IPS-18c (cell line): ENCODE measurements around the gene WWTR1.

ENCODE experiments used
- H3K4me3 ChIP-seq: 2 replicates; pipeline ENCODE4 v1.7.0; 2013; ENCODE audit warnings: low read depth, mild to moderate bottlenecking, low read length, moderate library complexity; ENCODE audit not compliant: insufficient read depth
- H3K9me3 ChIP-seq: one replicate; pipeline ENCODE4 v1.6.1; 2013; ENCODE audit warnings: mild to moderate bottlenecking, low read length, moderate library complexity; ENCODE audit not compliant: control insufficient read depth, insufficient read depth

WWTR1 gene

GRCh38 chr3:149480326-149481017 lies 177.4 kb downstream of the WWTR1 start:
- H3K9me3 ChIP-seq, result no peaks in the 10 kb centered on the region
- no peak overlapping the region for H3K4me3 ChIP-seq

- no peaks in the 10 kb centered on the region for H3K9me3 ChIP-seq
- H3K4me3 ChIP-seq, result no peak overlapping the region
Measured at GRCh38 chr3:149479621-149480325, 178.1 kb downstream of the WWTR1 start.

GRCh38 chr3:149476225-149476624 lies 181.6 kb downstream of the WWTR1 start:
- Histone ChIP-seq H3K9me3 (no peaks in the 10 kb centered on the region), H3K4me3 (no peak overlapping the region)

GRCh38 chr3:149475451-149476060 lies 182.3 kb downstream of the WWTR1 start:
- H3K4me3 ChIP-seq, result no peak overlapping the region

GRCh38 chr3:149474250-149474817 lies 183.5 kb downstream of the WWTR1 start, which contains the start of gene TM4SF4:
Gene TM4SF4, plus strand, starts transcription at chr3:149474697. Its CDS starts 181 bp downstream, at chr3:149474878.
- Histone ChIP-seq H3K9me3 (no peaks in the 10 kb centered on the region), H3K4me3 (no peak within 1 kb of the TSS)

More at GRCh38 chr3:149475451-149476060, 182.3 kb downstream of the WWTR1 start:
- no peaks in the 10 kb centered on the region for H3K9me3 ChIP-seq

GRCh38 chr3:149473357-149474249 lies 184.2 kb downstream of the WWTR1 start:
- H3K4me3 ChIP-seq, result no peak overlapping the region
- H3K9me3 ChIP-seq, result no peaks in the 10 kb centered on the region

- Histone ChIP-seq H3K4me3 (no peak overlapping the region), H3K9me3 (no peaks in the 10 kb centered on the region)
Measured at GRCh38 chr3:149472030-149472797, 185.6 kb downstream of the WWTR1 start.

GRCh38 chr3:149470381-149470780 lies 187.4 kb downstream of the WWTR1 start:
- no peak overlapping the region for H3K4me3 ChIP-seq
- no peaks in the 10 kb centered on the region for H3K9me3 ChIP-seq

GRCh38 chr3:149468504-149469212 lies 189.2 kb downstream of the WWTR1 start:
- Histone ChIP-seq H3K9me3 (no peaks in the 10 kb centered on the region), H3K4me3 (no peak overlapping the region)
